HCT116 (cell line): Measurements from ENCODE around the gene KIF7.

Experiments used
- ATF3 ChIP-seq: IDR thresholded peaks from 2 replicates; pipeline ENCODE4 v1.6.1; 2012
- CTCF ChIP-seq, 3 experiments: fragments of 200-600 bp in 1 of 3; sonication (generic) in 1 of 3; IDR thresholded peaks in 2 of 3; conservative IDR thresholded peaks in 1 of 3; 2 replicates each; pipeline ENCODE4 v1.5.1; 2012 to 2017; ENCODE audit warnings: low read depth in 2 of 3, low read length in 2 of 3, antibody characterized with exemption in 1 of 3, borderline replicate concordance in 1 of 3, control low read depth in 1 of 3, mild to moderate bottlenecking in 1 of 3, mixed read lengths in 1 of 3, mixed run types in 1 of 3, moderate library complexity in 1 of 3; ENCODE audit not compliant: insufficient read depth in 1 of 3
- EGR1 ChIP-seq: IDR thresholded peaks from 2 replicates; pipeline ENCODE4 v1.6.1; 2012; ENCODE audit warnings: low read depth
- EZH2 ChIP-seq: fragments of 200-600 bp; sonication (generic); IDR thresholded peaks from 2 replicates; pipeline ENCODE4 v1.6.1; 2017; ENCODE audit warnings: antibody characterized with exemption, mixed run types
- EZH2phosphoT487 ChIP-seq: fragments of 200-600 bp; IDR thresholded peaks from 2 replicates; pipeline ENCODE4 v1.6.1; 2018; ENCODE audit warnings: antibody characterized with exemption, borderline replicate concordance
- SIN3A ChIP-seq: IDR thresholded peaks from 2 replicates; pipeline ENCODE4 v1.6.1; 2012; ENCODE audit warnings: low read depth
- SP1 ChIP-seq: IDR thresholded peaks from 2 replicates; pipeline ENCODE4 v1.6.1; 2012; ENCODE audit warnings: low read depth

GRCh38 chr15:89649013-89649625 is 6.1 kb downstream of the KIF7 start:
- TF ChIP-seq EZH2 (no peak), CTCF (IDR thresholded peaks at IDR 0.05 in 2 of 3, conservative IDR thresholded peaks at IDR 0.05 in 1 of 3; ENCODE audit: borderline replicate concordance in 1 of 3, insufficient read depth in 1 of 3, low read depth in 2 of 3, low read length in 2 of 3) (no peak), EZH2phosphoT487 (no peak), SIN3A (no peak), ATF3 (no peak), SP1 (no peak), EGR1 (no peak)
